Measurements from ENCODE around the gene SFTPA1.
"Not testable (repeated sequence)": the region's sequence is repeated elsewhere in the genome, so short reads cannot be mapped to it uniquely, and the experiment has no call there.

SFTPA1 gene

DNA sequence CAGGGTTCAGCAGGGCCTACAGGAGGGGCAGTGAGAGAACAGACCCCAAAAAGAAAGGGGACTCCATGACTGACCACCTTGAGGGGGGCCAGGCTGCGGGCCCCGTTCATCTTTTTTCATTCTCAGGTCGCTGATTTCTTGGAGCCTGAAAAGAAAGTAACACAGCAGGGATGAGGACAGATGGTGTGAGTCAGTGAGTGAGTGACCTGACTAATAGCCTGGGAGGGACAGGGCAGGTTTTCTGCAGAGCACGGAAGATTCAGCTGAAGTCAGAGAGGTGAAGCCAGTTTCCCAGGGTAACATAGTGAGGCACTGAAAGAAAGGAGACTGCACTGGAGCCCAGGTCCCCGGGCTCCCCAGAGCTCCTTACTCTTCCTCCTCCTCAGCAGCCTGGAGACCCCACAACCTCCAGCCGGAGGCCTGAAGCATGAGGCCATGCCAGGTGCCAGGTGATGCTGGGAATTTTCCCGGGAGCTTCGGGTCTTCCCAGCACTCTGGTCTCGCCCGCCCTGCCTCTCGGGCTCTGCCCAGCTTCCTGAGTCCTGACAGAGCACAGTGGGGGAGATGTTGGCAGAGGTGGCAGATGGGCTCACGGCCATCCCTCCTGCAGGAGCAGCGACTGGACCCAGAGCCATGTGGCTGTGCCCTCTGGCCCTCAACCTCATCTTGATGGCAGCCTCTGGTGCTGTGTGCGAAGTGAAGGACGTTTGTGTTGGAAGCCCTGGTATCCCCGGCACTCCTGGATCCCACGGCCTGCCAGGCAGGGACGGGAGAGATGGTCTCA, 646 bp downstream of the SFTPA1 start:
- peak; percentile 4 for DNase-seq (ENCODE audit: low read depth)

GRCh38 chr10:79615577-79615976, 4.8 kb downstream of the SFTPA1 start:
- DNase-seq (ENCODE audit: low read depth), result no peak

GRCh38 chr10:79616164-79616563, 5.4 kb downstream of the SFTPA1 start:
- DNase-seq (ENCODE audit: low read depth), result no peak

- not testable (repeated sequence) for DNase-seq (ENCODE audit: low read depth)
Measured at GRCh38 chr10:79623663-79624062, 12.9 kb downstream of the SFTPA1 start.

DNA sequence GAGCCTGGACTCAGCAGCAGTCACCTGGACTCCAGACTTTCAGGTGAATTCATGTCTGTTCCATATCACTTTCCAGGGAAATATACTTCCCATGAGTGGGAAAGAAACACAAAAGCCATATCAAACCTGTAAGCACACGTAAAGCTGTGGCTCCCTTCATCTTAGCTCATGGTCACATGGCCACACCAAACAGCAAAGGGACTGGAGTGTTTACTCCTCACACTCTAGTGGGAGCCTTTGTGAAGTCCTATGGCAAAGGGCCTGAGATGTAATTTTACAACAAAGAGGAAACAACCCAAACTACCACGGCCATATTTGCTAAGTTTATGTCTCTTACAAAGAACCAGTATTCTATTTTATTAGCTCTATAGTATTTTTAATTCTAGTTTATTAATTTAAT, 16.3 kb downstream of the SFTPA1 start:
- no peak for DNase-seq (ENCODE audit: low read depth)

DNA sequence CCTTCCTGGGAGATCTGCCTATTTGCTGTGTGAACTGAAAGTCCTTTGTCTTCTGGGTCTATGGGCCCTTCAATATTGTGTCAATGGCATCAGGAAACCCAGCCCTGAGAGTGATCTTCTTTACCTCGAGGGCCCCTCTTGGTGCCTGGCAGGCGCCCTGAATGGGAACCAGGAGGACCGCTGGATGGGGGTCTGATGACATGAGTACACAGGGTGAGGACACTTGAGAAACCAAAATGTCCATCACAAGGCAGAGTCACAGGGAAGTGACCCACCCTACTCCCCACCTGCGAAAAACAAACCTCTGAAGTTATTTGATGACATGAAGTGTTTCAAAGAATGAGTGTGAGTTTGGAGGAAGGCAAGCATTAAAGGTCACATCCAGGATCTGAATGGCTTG, 17.3 kb downstream of the SFTPA1 start:
- no peak for DNase-seq (ENCODE audit: low read depth)

GRCh38 chr10:79628988-79629954, 18.5 kb downstream of the SFTPA1 start:
- no peak for DNase-seq (ENCODE audit: low read depth)

DNA sequence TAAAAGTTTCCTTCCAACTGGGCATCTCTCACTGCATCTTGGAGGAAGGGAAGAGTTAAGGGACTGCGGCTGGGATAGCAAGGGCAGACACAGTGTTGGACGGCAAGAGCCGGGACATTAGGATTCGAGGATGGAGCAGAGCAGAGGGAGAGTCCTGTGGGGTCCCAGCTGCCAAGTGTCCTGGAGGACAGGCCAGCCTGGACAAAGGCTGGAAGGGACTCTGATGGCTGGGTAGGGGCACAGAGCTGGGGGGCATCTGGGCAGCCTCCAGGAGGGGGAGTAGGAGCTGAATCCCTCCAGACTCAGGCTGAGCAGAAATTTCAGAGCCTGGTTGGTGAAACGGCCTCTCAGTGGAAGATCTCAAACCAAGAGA, 19.2 kb downstream of the SFTPA1 start:
- DNase-seq (ENCODE audit: low read depth), result no peak

DNA sequence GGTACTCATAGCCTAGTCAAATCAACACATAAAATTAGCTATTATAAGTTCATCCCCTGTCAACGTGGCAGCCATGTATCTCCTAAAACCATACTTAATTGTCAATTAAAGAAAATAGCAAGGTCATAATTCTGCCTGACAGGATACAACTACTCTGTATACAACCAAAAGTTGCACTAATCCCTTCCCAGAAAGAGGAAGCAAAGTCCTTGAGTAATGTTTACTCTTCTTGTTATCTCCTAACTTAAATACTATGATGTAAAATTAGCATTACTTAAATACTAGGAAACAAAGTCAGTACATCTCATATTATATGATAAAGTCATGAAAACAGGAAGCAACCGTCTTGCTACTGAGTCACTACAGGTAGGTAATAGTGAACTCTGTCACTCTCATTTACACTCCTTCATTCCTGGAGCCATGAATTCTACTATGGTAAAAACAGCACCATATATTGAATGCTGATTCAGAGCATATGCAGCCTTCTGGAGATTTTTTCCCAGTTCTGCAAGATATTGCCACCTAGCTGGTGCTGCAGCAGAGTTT, 26.0 kb downstream of the SFTPA1 start:
- not testable (repeated sequence) for DNase-seq (ENCODE audit: low read depth)

DNA sequence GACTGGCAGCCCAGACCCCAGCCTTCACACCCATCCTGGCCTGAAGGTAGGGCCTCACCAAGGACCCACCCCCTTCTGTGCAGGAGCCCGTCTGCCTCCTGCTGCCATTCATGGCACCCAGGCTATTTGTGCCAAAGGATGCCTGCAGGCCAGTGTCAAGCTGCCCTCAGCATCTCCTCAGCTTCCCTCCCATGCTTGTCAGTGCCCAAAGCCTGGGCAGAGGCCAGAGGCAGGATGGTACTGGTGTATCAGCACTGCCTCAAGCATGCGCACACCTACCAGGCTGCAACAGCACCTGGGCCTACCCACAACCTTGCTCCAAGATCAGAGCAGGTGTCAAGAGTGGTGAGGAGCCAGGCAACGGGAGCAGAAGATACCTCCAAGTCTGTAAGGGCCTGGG, 27.6 kb downstream of the SFTPA1 start:
- no peak for DNase-seq (ENCODE audit: low read depth)

DNA sequence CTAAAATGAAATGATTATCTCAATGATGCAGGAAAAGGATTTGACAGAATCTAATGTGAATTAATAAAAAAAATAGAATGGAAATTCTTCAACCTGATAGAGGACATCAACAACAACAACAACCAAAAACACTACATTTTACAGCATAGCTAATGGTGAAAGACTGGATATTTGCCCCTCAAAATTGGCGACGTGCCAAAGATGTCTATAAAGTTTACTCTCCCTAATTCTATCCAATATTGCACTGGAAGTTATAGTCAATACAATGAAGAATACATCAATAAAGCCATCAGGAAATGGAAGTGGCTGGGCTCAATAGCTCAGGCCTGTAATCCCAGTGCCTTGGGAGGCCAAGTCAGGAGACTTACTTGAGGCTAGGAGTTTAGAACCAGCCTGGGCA, 42.0 kb downstream of the SFTPA1 start:
- not testable (repeated sequence) for DNase-seq (ENCODE audit: low read depth)

DNA sequence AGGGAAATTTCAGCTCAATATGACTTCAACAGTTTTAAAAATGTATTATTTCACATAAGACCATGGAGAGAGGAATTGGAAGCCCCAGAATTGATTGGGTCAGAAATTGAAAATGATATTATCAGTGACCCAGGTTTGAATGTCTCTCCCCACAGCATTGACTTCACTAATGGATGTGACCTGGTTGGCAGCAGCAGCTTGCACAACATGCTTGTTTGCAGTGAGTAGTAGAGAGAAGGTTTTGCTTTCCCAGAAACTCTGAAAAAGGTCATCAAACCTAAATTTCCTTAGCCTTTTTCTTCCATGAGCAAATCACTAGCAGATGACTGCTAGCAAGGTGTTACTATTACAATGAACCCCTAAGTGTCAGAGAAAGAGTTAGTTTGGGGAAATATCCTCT, 52.5 kb downstream of the SFTPA1 start:
- DNase-seq (ENCODE audit: low read depth), result not testable (repeated sequence)

DNA sequence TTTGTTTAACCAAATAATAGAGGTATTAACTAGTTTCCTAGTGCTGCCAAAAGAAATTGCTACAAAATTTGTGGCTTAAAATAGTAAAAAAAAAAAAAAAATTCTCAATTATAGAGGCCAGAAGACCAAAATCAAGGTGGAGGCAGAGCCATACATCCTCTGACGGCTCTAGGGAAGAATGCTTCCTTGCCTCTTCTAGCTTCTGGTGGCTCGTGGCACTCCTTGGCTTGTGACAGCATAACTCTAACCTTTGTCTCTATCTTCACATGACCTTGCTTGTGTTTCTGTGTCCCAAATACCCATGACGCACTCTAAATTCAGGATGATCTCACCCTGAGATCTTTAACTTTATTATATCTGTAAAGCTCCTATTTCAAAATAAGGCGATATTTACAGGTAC, 53.9 kb downstream of the SFTPA1 start:
- not testable (repeated sequence) for DNase-seq (ENCODE audit: low read depth)
